Astrocyte (in vitro differentiated cells and primary cell): ENCODE results near the gene TXNDC17.

ENCODE experiments used
- EZH2 ChIP-seq: IDR thresholded peaks from 2 replicates; pipeline ENCODE4 v1.6.1; 2012; ENCODE audit warnings: mild to moderate bottlenecking, low read length, inconsistent platforms; ENCODE audit not compliant: insufficient read depth
- TF ChIP-seq, protein P1 (sequence below): IDR thresholded peaks from 2 replicates; pipeline ENCODE4 v1.5.1; 2011; ENCODE audit warnings: low read depth, mild to moderate bottlenecking, inconsistent platforms, low read length, moderate library complexity; ENCODE audit not compliant: insufficient read depth

- TF ChIP-seq, protein P1, sequence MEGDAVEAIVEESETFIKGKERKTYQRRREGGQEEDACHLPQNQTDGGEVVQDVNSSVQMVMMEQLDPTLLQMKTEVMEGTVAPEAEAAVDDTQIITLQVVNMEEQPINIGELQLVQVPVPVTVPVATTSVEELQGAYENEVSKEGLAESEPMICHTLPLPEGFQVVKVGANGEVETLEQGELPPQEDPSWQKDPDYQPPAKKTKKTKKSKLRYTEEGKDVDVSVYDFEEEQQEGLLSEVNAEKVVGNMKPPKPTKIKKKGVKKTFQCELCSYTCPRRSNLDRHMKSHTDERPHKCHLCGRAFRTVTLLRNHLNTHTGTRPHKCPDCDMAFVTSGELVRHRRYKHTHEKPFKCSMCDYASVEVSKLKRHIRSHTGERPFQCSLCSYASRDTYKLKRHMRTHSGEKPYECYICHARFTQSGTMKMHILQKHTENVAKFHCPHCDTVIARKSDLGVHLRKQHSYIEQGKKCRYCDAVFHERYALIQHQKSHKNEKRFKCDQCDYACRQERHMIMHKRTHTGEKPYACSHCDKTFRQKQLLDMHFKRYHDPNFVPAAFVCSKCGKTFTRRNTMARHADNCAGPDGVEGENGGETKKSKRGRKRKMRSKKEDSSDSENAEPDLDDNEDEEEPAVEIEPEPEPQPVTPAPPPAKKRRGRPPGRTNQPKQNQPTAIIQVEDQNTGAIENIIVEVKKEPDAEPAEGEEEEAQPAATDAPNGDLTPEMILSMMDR = no peak
- no peak for TF ChIP-seq EZH2
Measured at GRCh38 chr17:6610011-6610410, 30.8 kb upstream of the TXNDC17 start.
